ENCODE measurements around the gene EXTL2. TPM values are rescaled to one million over a fixed set of nuclear protein-coding genes. Genes with fewer than 3 reads are reported as not detected.

The EXTL2 gene
- total RNA-seq = 28.8 and 36.8 TPM in 2 replicates

GRCh38 chr1:100894603-100895539 is at the start of gene EXTL2:
EXTL2 (minus strand) TSS chr1:100894842; CDS start chr1:100888757, 6,085 bp downstream.

GRCh38 chr1:100895540-100896480 is 1.2 kb upstream of the EXTL2 start, which contains the start of gene SLC30A7:
SLC30A7 (plus strand) TSS chr1:100896090; CDS start chr1:100896263, 173 bp downstream.

Other genes with a start within 250 kb of the EXTL2 start
- 0.58 and 5.4 TPM in 2 replicates for gene VCAM1, start 175.1 kb downstream of the EXTL2 start, total RNA-seq
- 34.7 and 41.0 TPM in 2 replicates for gene SLC30A7, start 1.2 kb upstream of the EXTL2 start, total RNA-seq
- 31.9 and 38.0 TPM in 2 replicates for gene DPH5, start 130.9 kb upstream of the EXTL2 start, total RNA-seq